Endothelial cell of umbilical vein (primary cell): Measurements from ENCODE around the gene ATAD1.

Experiments used
- EZH2 ChIP-seq: IDR thresholded peaks from 2 replicates; pipeline ENCODE4 v1.6.1; 2012; ENCODE audit warnings: borderline replicate concordance, low read depth, mild to moderate bottlenecking, moderate library complexity, low read length, inconsistent platforms; ENCODE audit not compliant: severe bottlenecking
- FOS ChIP-seq: IDR thresholded peaks from 2 replicates; pipeline ENCODE4 v1.6.1; 2011; ENCODE audit warnings: mild to moderate bottlenecking, low read length, moderate library complexity, borderline replicate concordance; ENCODE audit not compliant: insufficient read depth
- POLR2A ChIP-seq: IDR thresholded peaks from 2 replicates; pipeline ENCODE4 v1.6.1; 2012; ENCODE audit warnings: low read depth, mild to moderate bottlenecking, control low read depth, low read length
- TF ChIP-seq, protein P1 (sequence below), 2 donors: IDR thresholded peaks; 1 replicate in 1 of 2; 2 replicates in 1 of 2; pipeline ENCODE4 v1.5.1; 2011; ENCODE audit warnings: low read length in 2 of 2, mild to moderate bottlenecking in 2 of 2, moderate library complexity in 2 of 2, control low read depth in 1 of 2, inconsistent platforms in 1 of 2, low read depth in 1 of 2; ENCODE audit not compliant: insufficient read depth in 1 of 2; ENCODE audit errors: extremely low read depth in 1 of 2
- TF ChIP-seq, protein P2 (sequence below): IDR thresholded peaks from 2 replicates; pipeline ENCODE4 v1.6.1; 2011; ENCODE audit not compliant: insufficient read depth, insufficient read length

DNA sequence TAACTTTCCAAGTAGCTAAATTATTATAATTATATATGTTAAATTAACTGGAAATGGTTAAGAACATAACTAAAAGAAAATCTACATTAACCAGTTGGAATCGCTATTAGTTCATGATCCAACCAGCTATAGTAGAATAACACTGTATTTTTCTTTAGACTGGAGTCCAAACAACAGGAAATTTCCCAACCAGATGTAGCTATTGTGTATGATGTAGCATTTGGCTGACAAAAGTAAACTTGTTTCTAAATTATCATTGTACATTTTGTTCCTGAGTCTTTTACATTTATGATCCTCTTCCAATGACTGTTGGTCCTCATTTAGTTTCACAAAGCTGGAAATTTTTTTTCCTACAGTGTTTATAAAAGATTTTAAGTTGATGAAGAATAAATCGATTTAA lies 96.2 kb downstream of the ATAD1 start:
- no peak for TF ChIP-seq POLR2A
- TF ChIP-seq, protein P1, sequence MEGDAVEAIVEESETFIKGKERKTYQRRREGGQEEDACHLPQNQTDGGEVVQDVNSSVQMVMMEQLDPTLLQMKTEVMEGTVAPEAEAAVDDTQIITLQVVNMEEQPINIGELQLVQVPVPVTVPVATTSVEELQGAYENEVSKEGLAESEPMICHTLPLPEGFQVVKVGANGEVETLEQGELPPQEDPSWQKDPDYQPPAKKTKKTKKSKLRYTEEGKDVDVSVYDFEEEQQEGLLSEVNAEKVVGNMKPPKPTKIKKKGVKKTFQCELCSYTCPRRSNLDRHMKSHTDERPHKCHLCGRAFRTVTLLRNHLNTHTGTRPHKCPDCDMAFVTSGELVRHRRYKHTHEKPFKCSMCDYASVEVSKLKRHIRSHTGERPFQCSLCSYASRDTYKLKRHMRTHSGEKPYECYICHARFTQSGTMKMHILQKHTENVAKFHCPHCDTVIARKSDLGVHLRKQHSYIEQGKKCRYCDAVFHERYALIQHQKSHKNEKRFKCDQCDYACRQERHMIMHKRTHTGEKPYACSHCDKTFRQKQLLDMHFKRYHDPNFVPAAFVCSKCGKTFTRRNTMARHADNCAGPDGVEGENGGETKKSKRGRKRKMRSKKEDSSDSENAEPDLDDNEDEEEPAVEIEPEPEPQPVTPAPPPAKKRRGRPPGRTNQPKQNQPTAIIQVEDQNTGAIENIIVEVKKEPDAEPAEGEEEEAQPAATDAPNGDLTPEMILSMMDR (IDR thresholded peaks at IDR 0.05; ENCODE audit: extremely low read depth in 1 of 2, insufficient read depth in 1 of 2, low read depth in 1 of 2, low read length in 2 of 2) = no peak
- TF ChIP-seq, protein P2, sequence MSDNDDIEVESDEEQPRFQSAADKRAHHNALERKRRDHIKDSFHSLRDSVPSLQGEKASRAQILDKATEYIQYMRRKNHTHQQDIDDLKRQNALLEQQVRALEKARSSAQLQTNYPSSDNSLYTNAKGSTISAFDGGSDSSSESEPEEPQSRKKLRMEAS = no peak
- TF ChIP-seq FOS = no peak
- TF ChIP-seq EZH2 = no peak
